ENCODE results near the gene ZSWIM3.

- no peak for TF ChIP-seq CTCF (IDR thresholded peaks at IDR 0.05; ENCODE audit: low read depth, low read length, missing input control)
- TF ChIP-seq ATF3 (IDR thresholded peaks at IDR 0.05): no peak
- TF ChIP-seq MAX (IDR thresholded peaks at IDR 0.05): no peak
- no peak for TF ChIP-seq REST (IDR thresholded peaks at IDR 0.05)
- TF ChIP-seq SP1 (IDR thresholded peaks at IDR 0.05): no peak
- no peak for TF ChIP-seq YY1 (IDR thresholded peaks at IDR 0.05)
- no peak for TF ChIP-seq EGR1 (IDR thresholded peaks at IDR 0.05; ENCODE audit: low read depth in 2 of 2)
- no peak for TF ChIP-seq JUND (IDR thresholded peaks at IDR 0.05)
- TF ChIP-seq TAF1 (conservative IDR thresholded peaks at IDR 0.05): no peak
- no peak for TF ChIP-seq HNF4G (IDR thresholded peaks at IDR 0.05)
These were observed 50.0 kb downstream of the ZSWIM3 start for GRCh38 chr20:45907219-45907948.

All from liver (tissue), 3 donors.